ENCODE measurements around the gene NELFCD. TPM values are rescaled to one million over a fixed set of nuclear protein-coding genes. Genes with fewer than 3 reads are reported as not detected.

Gene NELFCD
- polyA plus RNA-seq, 6 donors from 2014 or later, result 78.9 to 128 (median 86.2) TPM

- peak; percentile 96 for ATAC-seq (ENCODE audit: low read depth in 2 of 2)
- DNase-seq, result peak; percentile 96
- H3K4me1 Mint-ChIP-seq, result peaks cover 39 to 55% (median 50%) of the 10 kb centered on the region in 3 donors
- H3K4me3 Mint-ChIP-seq, result peak overlapping the region; percentile 82 to 97 (median 92)
- H3K27me3 Mint-ChIP-seq, result no peaks in the 10 kb centered on the region
- peaks cover 0 to 8% of the 10 kb centered on the region in 2 donors for H3K36me3 Mint-ChIP-seq
- peak overlapping the region; percentile 69 to 98 (median 94) for H3K27ac Mint-ChIP-seq
- no peaks in the 10 kb centered on the region for H3K9me3 Mint-ChIP-seq
Observed at GRCh38 chr20:59042796-59043631, 62.0 kb downstream of the NELFCD start.

- Mint-ChIP-seq H3K36me3 (peaks cover 0 to 8% of the 10 kb centered on the region in 2 donors), H3K4me1 (peaks cover 39 to 54% (median 51%) of the 10 kb centered on the region in 3 donors), H3K4me3 (peak overlapping the region; percentile 82 to 97 (median 89)), H3K9me3 (no peaks in the 10 kb centered on the region), H3K27ac (peak overlapping the region; percentile 53 to 96 (median 78)), H3K27me3 (no peaks in the 10 kb centered on the region)
- DNase-seq (peak; percentile 0), ATAC-seq (ENCODE audit: low read depth in 2 of 2) (no peak)
Observed at GRCh38 chr20:59043698-59044097, 62.6 kb downstream of the NELFCD start.

- no peaks in the 10 kb centered on the region for H3K27me3 Mint-ChIP-seq
- peak overlapping the region in 4 of 6 donors; percentile 53 to 92 (median 78) for H3K27ac Mint-ChIP-seq
- no peaks in the 10 kb centered on the region for H3K9me3 Mint-ChIP-seq
- peaks cover 39 to 51% (median 45%) of the 10 kb centered on the region in 3 donors for H3K4me1 Mint-ChIP-seq
- DNase-seq, result no peak
- ATAC-seq (ENCODE audit: low read depth in 2 of 2), result no peak
- H3K36me3 Mint-ChIP-seq, result peaks cover 0 to 8% of the 10 kb centered on the region in 2 donors
- peak overlapping the region in 6 of 8 donors; percentile 13 to 92 (median 88) for H3K4me3 Mint-ChIP-seq
Observed at GRCh38 chr20:59044295-59044694, 63.2 kb downstream of the NELFCD start.

Other genes starting within 250 kb of the NELFCD start
- gene GNAS-AS1, start 130.4 kb upstream of the NELFCD start, polyA plus RNA-seq (ENCODE audit: low read depth in 6 of 6), result under 1 TPM in 1 of 6 donors, not detected in 5; 0.35 TPM
- gene GNAS, start 128.5 kb upstream of the NELFCD start, polyA plus RNA-seq (ENCODE audit: low read depth in 6 of 6), result 100 to 1,000 TPM; 133 to 298 (median 194) TPM
- gene CTSZ, start 26.0 kb downstream of the NELFCD start, polyA plus RNA-seq (ENCODE audit: low read depth in 6 of 6), result 10 to 100 TPM; 15.7 to 39.6 (median 25.4) TPM
- 10 to 100 TPM in 3 of 6 donors, 1 to 10 TPM in 3; 2.5 to 16.4 (median 11.0) TPM for gene TUBB1, start 38.2 kb downstream of the NELFCD start, polyA plus RNA-seq (ENCODE audit: low read depth in 6 of 6)
- 100 to 1,000 TPM in 1 of 6 donors, 10 to 100 TPM in 5; 53.9 to 103 (median 75.5) TPM for gene ATP5F1E, start 51.1 kb downstream of the NELFCD start, polyA plus RNA-seq (ENCODE audit: low read depth in 6 of 6)
- gene PRELID3B, start 61.5 kb downstream of the NELFCD start, polyA plus RNA-seq (ENCODE audit: low read depth in 6 of 6), result 10 to 100 TPM; 34.1 to 46.0 (median 37.5) TPM
- gene ZNF831, start 182.6 kb downstream of the NELFCD start, polyA plus RNA-seq (ENCODE audit: low read depth in 6 of 6), result 1 to 10 TPM in 4 of 6 donors, under 1 TPM in 2; 0.66 to 2.6 (median 2.3) TPM